HG03103 (cell line): ENCODE results near the gene FGF18.
"Not testable (repeated sequence)": the region's sequence is repeated elsewhere in the genome, so short reads cannot be mapped to it uniquely, and the experiment has no call there.

Experiments used
- ATAC-seq: cut with Tn5 transposase; IDR thresholded peaks from one replicate; pipeline ENCODE4 v1.9.1; 2021; ENCODE audit warnings: low read depth; ENCODE audit not compliant: unreplicated experiment

Gene FGF18

DNA sequence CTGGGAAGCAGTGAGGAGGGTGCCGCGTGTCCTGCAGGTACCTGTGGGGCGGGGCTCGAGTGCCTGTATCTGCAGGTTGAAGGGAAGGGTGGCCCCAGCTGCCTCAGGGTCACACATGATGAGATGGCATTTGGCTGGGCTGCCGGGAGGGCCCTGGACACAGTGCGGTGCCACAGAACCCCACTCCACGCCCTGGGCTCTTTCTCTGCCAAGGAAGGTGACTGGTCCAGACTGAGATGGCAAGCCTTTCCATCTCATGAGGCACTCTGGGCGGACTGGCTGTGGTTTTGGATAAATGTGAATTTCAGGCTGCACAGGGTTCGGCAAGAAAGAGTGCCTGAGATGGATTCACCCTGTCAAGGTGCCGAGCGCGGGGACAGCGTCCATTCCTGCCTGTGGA lies 69.4 kb downstream of the FGF18 start:
- ATAC-seq: no peak

DNA sequence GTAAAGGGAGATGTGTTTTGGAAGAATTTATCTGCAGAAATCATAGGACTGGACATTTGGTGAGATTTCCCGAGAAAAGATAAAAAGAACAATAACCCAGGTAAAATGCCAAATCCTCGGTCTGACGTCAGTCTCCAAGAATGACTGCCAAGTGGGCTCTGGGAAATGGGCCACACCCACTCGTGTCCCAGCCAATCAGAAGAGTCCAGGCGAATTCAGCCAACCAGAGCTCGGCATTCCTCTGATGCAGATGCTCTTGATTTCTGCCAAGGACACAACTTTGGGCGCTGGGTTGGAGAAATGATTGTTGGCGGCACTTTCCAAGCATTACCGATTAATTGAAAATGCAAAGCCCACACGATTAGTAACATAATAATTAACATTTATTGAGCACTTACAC lies 73.3 kb downstream of the FGF18 start:
- ATAC-seq: no peak

GRCh38 chr5:171493646-171494393 lies 74.4 kb downstream of the FGF18 start:
- ATAC-seq: no peak

GRCh38 chr5:171494452-171495121 lies 75.1 kb downstream of the FGF18 start:
- no peak for ATAC-seq

DNA sequence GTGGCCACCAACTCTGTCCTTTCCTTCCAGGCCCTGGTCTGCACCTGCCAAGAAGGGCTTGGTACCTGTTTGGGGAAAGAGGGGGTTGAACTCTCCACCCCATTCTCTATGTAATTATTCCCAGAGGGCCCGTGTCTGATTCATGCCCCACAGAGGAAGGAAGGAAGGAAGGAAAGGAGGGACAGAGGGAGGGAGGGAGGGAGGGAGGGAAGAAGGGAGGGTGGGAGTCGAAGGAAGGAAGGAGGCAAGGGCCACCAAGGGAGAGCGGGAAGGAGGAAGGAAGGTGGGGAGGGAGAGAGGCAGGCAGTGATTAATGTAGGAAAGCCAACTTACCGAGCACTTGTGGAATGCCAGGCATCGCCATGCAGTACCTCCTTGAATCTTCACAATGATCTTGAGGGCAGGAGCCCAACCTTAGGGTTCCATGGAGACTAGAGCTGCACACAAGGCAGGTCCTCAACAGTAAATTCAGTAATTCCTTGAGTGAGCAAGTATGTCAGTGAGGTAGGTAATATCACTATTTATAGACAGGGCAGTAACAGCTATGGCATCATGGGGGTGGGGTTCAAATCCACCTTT lies 75.8 kb downstream of the FGF18 start:
- ATAC-seq: no peak

GRCh38 chr5:171496456-171496855 lies 77.0 kb downstream of the FGF18 start:
- ATAC-seq: no peak

DNA sequence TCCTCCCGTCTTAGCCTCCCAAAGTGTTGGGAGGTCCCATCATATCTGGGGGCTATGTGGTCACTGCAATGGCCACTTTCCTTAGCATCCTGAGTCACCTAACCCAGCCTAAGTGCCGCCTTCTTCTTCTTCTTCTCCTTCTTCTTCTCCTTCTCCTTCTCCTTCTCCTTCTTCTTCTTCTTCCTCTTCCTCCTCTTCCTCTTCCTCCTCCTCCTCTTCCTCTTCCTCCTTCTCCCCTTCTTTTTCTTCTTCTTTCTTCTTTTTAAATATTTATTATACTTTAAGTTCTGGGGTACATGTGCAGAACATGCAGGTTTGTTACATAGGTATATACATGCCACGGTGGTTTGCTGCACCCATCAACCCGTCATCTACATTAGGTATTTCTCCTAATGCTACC lies 78.0 kb downstream of the FGF18 start:
- not testable (repeated sequence) for ATAC-seq

DNA sequence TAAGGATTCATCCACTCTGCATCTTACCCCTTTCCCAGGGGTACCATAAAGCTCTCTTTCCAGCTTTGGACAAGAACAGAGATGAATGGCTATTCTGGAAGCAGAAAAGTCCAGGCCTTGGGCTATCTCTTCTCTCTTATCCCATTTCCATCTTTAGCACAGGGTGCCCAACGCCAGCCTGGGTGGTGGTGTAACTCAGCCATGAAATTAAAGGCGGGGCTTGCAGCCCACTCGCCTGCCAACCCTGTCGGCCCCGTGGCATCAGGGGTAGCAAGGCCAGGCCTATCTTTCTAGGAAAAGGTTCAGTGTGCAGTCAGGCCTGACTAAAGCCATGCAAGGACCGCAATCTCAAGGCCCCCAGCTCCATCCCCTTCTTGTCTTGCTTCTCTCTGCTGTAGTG lies 78.7 kb downstream of the FGF18 start:
- ATAC-seq: no peak

DNA sequence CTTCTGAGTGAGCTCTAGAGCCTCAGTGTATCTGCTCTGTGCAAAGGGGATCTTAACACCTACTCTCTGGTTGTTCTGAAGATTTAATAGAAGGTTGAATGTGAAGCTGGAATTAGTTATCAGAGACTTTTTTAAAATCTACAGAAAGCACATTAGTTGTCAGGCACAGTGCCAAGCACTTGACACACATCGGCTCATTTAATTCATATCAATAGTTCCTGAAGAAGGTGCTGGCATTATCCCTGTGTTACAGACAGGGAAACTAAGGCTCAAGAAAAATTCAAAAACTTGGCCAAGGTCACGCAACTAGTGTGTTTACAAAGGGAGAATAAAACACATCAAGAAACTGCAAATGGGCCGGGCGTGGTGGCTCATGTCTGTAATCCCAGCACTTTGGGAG lies 80.2 kb downstream of the FGF18 start:
- ATAC-seq: no peak

DNA sequence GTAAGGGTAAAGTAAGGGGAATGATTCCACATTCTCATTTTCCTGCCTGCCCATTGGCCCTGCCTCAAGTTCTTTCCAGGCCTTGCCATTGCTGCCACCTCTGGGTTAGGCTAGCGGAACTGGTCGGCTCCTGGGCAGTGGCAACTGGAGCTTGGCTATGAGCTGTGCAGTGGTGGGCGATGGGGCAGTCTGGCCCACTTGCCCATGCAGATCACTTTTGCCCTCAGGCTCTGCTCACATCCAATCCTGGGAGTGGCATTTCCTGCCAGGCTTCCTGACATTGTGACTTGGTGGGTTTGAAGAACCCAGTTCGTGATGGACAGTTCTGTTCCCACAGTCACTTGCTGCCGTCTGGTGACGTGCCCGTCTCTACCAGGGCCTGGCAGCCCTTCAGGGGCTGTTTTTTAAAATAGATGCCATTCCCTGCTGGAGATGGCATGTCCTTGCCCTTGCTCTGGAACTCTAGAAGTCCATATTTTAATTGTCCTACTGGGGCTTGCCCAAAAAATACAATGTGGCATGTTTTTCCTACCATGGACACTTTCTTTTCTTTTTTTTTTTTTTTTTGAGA lies 86.1 kb downstream of the FGF18 start:
- no peak for ATAC-seq

DNA sequence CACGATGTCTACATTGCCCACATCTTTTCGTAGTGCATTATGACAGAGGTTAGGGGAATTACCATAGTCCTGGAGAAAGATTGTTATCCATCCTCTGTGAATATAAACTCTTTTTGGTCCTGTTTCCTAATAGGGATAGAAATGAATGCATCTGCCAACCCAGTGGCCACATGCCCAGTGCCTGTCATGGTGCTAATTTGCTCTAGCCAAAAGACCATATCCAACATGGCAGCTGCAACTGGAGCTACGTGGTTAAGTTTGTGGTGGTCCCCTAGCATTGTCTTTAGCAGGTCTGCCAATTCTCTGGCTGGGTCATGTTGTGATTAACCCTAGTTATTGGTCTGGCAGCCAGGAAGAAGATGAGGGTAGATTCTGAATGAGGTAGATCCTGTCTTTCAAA lies 87.5 kb downstream of the FGF18 start:
- ATAC-seq: no peak
